ENCODE measurements around the gene MVB12B. TPM values are rescaled to one million over a fixed set of nuclear protein-coding genes. Genes with fewer than 3 reads are reported as not detected.
A peak's percentile ranks its signal among the peaks of the same experiment; 100 is the strongest.

The MVB12B gene
- total RNA-seq, 1 donor from 2014 or later: 13.1 TPM

DNA sequence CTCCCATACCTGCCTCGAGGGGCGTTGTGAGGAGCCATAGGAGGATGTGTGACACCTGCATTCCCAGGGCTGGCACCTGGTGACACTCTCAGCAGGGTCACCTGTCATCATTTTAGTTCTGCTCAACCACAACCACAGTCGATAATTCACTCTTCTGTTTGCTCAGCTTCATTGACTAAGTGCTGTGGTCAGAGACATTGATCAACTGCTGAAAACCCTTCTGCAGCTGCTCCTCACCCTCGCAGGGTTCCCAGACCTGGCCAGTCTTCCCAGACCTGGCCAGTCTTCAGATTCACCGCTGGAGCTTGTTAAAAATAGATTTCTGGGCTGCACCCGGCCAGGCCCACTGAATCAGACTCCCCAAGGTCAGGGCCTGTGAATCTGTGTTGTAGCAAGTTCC lies 92.8 kb downstream of the MVB12B start:
- Mint-ChIP-seq H3K9me3 (ENCODE audit: low read depth) (no peaks in the 10 kb centered on the region), H3K36me3 (ENCODE audit: low read depth) (peaks cover 14% of the 10 kb centered on the region), H3K4me3 (ENCODE audit: unreplicated experiment) (no peak overlapping the region), H3K27ac (ENCODE audit: unreplicated experiment) (no peak overlapping the region), H3K27me3 (ENCODE audit: low read depth) (no peaks in the 10 kb centered on the region), H3K4me1 (ENCODE audit: low read depth) (peaks cover 26% of the 10 kb centered on the region)
- no peak for DNase-seq (ENCODE audit: low spot score)
- TF ChIP-seq, protein P1, sequence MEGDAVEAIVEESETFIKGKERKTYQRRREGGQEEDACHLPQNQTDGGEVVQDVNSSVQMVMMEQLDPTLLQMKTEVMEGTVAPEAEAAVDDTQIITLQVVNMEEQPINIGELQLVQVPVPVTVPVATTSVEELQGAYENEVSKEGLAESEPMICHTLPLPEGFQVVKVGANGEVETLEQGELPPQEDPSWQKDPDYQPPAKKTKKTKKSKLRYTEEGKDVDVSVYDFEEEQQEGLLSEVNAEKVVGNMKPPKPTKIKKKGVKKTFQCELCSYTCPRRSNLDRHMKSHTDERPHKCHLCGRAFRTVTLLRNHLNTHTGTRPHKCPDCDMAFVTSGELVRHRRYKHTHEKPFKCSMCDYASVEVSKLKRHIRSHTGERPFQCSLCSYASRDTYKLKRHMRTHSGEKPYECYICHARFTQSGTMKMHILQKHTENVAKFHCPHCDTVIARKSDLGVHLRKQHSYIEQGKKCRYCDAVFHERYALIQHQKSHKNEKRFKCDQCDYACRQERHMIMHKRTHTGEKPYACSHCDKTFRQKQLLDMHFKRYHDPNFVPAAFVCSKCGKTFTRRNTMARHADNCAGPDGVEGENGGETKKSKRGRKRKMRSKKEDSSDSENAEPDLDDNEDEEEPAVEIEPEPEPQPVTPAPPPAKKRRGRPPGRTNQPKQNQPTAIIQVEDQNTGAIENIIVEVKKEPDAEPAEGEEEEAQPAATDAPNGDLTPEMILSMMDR (IDR thresholded peaks at IDR 0.05): no peak

DNA sequence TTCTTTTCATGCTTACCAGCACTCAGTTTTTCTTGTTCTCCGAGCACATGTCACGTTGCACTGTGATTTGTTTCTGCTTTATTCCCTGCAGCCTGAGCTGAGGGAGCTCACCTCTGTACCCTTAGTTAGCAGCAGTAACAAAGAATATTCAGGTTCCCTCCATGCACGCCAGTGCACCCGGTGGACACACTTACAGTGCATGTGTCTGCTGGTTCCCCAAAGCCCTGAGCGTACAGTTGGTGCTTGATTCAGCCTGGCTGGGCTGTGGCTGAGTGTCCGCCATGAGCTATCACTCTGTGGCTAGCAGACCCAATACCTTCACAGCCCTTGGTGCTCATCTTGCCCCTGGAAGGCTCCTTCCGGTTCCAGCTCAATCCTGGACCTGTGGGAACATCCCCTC lies 93.5 kb downstream of the MVB12B start:
- H3K9me3 Mint-ChIP-seq (ENCODE audit: low read depth): no peaks in the 10 kb centered on the region
- no peak overlapping the region for H3K27ac Mint-ChIP-seq (ENCODE audit: unreplicated experiment)
- no peak for DNase-seq (ENCODE audit: low spot score)
- H3K4me1 Mint-ChIP-seq (ENCODE audit: low read depth): peaks cover 26% of the 10 kb centered on the region
- no peaks in the 10 kb centered on the region for H3K27me3 Mint-ChIP-seq (ENCODE audit: low read depth)
- H3K4me3 Mint-ChIP-seq (ENCODE audit: unreplicated experiment): no peak overlapping the region
- peaks cover 15% of the 10 kb centered on the region for H3K36me3 Mint-ChIP-seq (ENCODE audit: low read depth)
- TF ChIP-seq, protein P1 (IDR thresholded peaks at IDR 0.05): no peak

DNA sequence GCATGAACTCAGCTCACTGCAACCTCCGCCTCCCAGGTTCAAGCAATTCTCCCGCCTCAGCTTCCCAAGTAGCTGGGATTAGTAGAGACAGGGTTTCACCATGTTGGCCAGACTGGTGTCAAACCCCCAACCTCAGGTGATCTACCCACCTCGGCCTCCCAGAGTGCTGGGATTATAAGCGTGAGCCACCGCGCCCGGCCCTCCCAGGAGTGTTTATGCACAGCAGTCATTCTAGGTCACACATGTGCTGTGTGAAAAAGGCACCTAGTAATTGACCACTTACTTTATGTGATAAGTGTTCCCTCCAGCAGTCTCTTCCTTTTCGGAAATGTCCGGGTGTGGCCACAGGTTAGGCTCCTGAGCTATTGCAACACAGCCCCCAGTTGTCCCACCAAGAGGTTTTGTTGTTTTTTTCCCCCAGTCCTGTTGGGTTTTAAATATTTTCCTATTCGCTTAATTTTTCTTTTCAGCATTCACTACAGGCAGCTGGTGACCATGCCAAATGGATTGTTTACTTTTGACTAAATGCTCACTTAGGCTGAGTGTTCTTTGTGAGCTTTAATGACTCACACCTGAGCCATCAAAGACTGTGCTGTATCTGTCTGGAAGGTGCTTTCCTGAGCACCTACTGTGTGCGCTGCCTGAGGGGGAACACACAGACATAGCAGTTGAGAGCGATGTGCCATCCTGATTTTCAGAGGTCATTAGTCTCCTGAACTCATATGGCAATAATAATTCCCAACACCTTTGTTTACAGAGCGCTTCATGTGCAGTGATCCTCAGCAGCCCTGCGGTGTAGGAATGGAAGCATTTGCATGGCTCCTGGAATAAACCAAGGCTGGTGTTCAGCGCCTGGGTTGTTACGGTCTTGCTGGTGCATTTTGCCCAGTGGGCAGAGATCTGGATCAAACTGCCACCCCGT lies 94.3 kb downstream of the MVB12B start:
- Mint-ChIP-seq H3K27me3 (ENCODE audit: low read depth) (no peaks in the 10 kb centered on the region), H3K4me1 (ENCODE audit: low read depth) (peaks cover 26% of the 10 kb centered on the region), H3K4me3 (ENCODE audit: unreplicated experiment) (no peak overlapping the region), H3K9me3 (ENCODE audit: low read depth) (no peaks in the 10 kb centered on the region), H3K36me3 (ENCODE audit: low read depth) (peaks cover 14% of the 10 kb centered on the region), H3K27ac (ENCODE audit: unreplicated experiment) (peak overlapping the region; percentile 20)
- TF ChIP-seq, protein P1 (IDR thresholded peaks at IDR 0.05): no peak
- DNase-seq (ENCODE audit: low spot score): no peak

DNA sequence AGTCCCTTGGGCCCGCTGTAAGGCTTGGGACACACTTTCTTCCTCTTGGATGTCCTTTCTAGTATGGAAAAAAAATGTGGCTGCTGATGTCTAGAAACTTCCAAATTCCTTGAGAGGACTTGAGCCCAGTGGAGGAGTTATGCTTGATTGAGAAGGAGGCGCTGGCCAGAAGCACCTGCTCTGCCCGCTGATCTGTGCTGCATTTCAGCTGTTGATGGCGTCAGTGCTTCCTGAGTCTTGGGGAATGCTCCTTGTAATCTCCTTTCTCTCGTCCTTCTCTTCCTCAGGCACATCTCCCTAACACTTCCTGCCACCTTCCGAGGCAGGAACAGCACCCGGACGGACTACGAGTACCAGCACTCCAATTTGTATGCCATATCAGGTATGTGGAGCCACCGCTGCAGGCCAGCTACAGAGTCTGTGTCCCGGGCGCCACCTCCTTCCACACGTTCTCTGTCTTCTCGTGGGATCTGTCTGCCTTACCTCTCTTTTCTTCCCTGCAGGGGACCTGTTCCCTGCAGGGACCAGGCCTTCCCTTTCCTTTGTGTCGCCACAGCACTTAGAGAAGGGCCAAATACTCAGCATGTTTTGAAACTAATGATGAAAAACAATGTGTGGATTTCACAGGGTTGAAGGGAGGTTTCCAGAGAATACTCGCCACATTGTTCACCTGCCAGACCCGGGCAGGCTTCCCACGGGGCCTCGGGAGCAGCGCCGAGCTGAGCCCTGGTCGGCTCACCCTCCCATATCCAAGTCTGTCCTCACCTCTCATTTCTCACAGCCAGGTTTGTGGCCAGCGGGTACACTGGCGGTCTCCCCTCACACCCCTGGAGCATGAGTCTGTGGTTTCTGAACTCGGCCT lies 95.2 kb downstream of the MVB12B start:
- Mint-ChIP-seq H3K27me3 (ENCODE audit: low read depth) (no peaks in the 10 kb centered on the region), H3K4me1 (ENCODE audit: low read depth) (peaks cover 25% of the 10 kb centered on the region), H3K9me3 (ENCODE audit: low read depth) (no peaks in the 10 kb centered on the region), H3K36me3 (ENCODE audit: low read depth) (peaks cover 14% of the 10 kb centered on the region), H3K27ac (ENCODE audit: unreplicated experiment) (no peak overlapping the region), H3K4me3 (ENCODE audit: unreplicated experiment) (no peak overlapping the region)
- DNase-seq (ENCODE audit: low spot score): no peak
- TF ChIP-seq, protein P1 (IDR thresholded peaks at IDR 0.05): no peak
